Aorta (tissue), 5 donors: Measurements from ENCODE around the gene SYF2. TPM values are rescaled to one million over a fixed set of nuclear protein-coding genes. Genes with fewer than 3 reads are reported as not detected.
"Not testable (repeated sequence)": the region's sequence is repeated elsewhere in the genome, so short reads cannot be mapped to it uniquely, and the experiment has no call there.

ENCODE experiments used
- ATAC-seq: fragments of 200-7000 bp; cut with Tn5 transposase; one replicate; pipeline ENCODE4 v1.9.1; 2022; ENCODE audit warnings: moderate library complexity; ENCODE audit not compliant: low FRiP score
- DNase-seq, 2 donors: peaks; one replicate each; pipeline ENCODE4 v3.0.0-alpha.2; 2020
- H3K27ac ChIP-seq, 2 donors: one replicate each; pipeline ENCODE4 v1.5.1; 2013; ENCODE audit warnings: low read length in 2 of 2, mild to moderate bottlenecking in 2 of 2, moderate library complexity in 2 of 2, control low read depth in 1 of 2, inconsistent platforms in 1 of 2, low read depth in 1 of 2
- H3K27me3 ChIP-seq, 2 donors: one replicate each; pipeline ENCODE4 v1.6.1; 2013; ENCODE audit warnings: control low read depth in 1 of 2, low read length in 1 of 2, mild to moderate bottlenecking in 1 of 2, moderate library complexity in 1 of 2; ENCODE audit not compliant: insufficient read depth in 2 of 2, control insufficient read depth in 1 of 2
- H3K36me3 ChIP-seq, 2 donors: one replicate each; pipeline ENCODE4 v1.6.1; 2013; ENCODE audit warnings: control low read depth in 1 of 2, low read length in 1 of 2, mild to moderate bottlenecking in 1 of 2; ENCODE audit not compliant: insufficient read depth in 2 of 2, control insufficient read depth in 1 of 2
- H3K4me1 ChIP-seq, 2 donors: one replicate each; pipeline ENCODE4 v1.6.1; 2013; ENCODE audit warnings: low read length in 2 of 2, control low read depth in 1 of 2, mild to moderate bottlenecking in 1 of 2, moderate library complexity in 1 of 2; ENCODE audit not compliant: insufficient read depth in 2 of 2, control insufficient read depth in 1 of 2
- H3K4me3 ChIP-seq, 2 donors: one replicate each; pipeline ENCODE4 v1.5.1; 2013; ENCODE audit warnings: low read length in 2 of 2, control low read depth in 1 of 2, mild to moderate bottlenecking in 1 of 2
- H3K9me3 ChIP-seq: one replicate; pipeline ENCODE4 v1.6.1; 2013; ENCODE audit warnings: mild to moderate bottlenecking, low read length; ENCODE audit not compliant: control insufficient read depth
- WGBS, 2 donors: extraction: QIAGEN DNeasy Blood & Tissue Kit; methylation state at CpG; one replicate each; pipeline ENCODE4 v1.1.7; 2013; 5-methylcytosine and 5-hydroxymethylcytosine counted together
- intact Hi-C, 2 donors: fragments of 100-400 bp; cut with DNase I; formaldehyde crosslinking; loops; one replicate each; pipeline versions ENCODE4 v1.14.2 to v1.15.0; 2022
- long read RNA-seq, 2 donors: library from polyadenylated mRNA; unstranded; transcript quantifications; one replicate each; pipeline ENCODE4 v2.0.0, GENCODE V29; 2020 to 2021
- polyA plus RNA-seq, 2 donors: library from polyadenylated mRNA; stranded (reverse); fragments of 200-250 nt; gene quantifications; one replicate each; pipeline ENCODE4 v1.2.3, GENCODE V29; 2013
- total RNA-seq, 2 donors: library from RNA; stranded (reverse); fragmentation: NEBNext Ultra II Directional; extraction: Animal tissue kit (Norgen Biotek cat#: 25700); gene quantifications; one replicate each; pipeline ENCODE4 v1.2.1, GENCODE V29; 2021
- donor health status: healthy with polysubstance abuse.
- donor health status: Bipolar disorder and iron deficiency.
- donor health status: DM: no; HTN: no; CAD: no.
- donor health status: DM: no; HTN: no; CAD: no.
- donor health status: DM: yes; HTN: yes; CAD: no.

The SYF2 gene
- total RNA-seq: 10 to 100 TPM; 43.0 to 46.1 TPM
- polyA plus RNA-seq: 100 to 1,000 TPM; 103 to 142 TPM
- long read RNA-seq, donor 1, transcript SYF2-201 (7 exons, 1,345 nt): major isoform, 50 of 66 reads
- long read RNA-seq, donor 1, transcript SYF2-202 (6 exons, 926 nt): minor isoform, 5 of 66 reads
- long read RNA-seq, donor 1, partial matches to known transcripts: 9 of 66 reads
- long read RNA-seq, donor 1, other reads (novel, unspliced or antisense): 1 of 66 reads
- long read RNA-seq, donor 2, transcript SYF2-201 (7 exons, 1,345 nt): major isoform, 17 of 23 reads
- long read RNA-seq, donor 2, partial matches to known transcripts: 5 of 23 reads
- long read RNA-seq, donor 2, other reads (novel, unspliced or antisense): 0 of 23 reads

GRCh38 chr1:25232027-25232865 is at the start of gene SYF2:
SYF2 (minus strand) TSS chr1:25232502; CDS start chr1:25232467, 35 bp downstream.
- H3K27ac ChIP-seq: peak within 1 kb of the TSS; percentile 61 to 99
- H3K36me3 ChIP-seq: peaks cover 1 to 6% of the 10 kb centered on the region in 2 donors
- no peaks in the 10 kb centered on the region for H3K4me1 ChIP-seq
- peak; percentile 96 for DNase-seq
- intact Hi-C loops: loop anchor here in 1 of 2 donors (10.0 kb wide), 1 partner anchor 573 kb away; the partner anchor contains the start of gene SELENON
- no peaks in the 10 kb centered on the region for H3K27me3 ChIP-seq
- no peaks in the 10 kb centered on the region for H3K9me3 ChIP-seq
- WGBS, 2 donors: 0% methylated on average over 54 of the region's 54 CpGs
- ATAC-seq: peak; percentile 95
- H3K4me3 ChIP-seq: peak within 1 kb of the TSS; percentile 76 to 92

- not testable (repeated sequence) for H3K9me3 ChIP-seq, H3K4me3 ChIP-seq, DNase-seq, H3K27ac ChIP-seq, H3K27me3 ChIP-seq, H3K4me1 ChIP-seq, H3K36me3 ChIP-seq, ATAC-seq
- 85 to 86% methylated on average over 4 of the region's 5 CpGs for WGBS, 2 donors
- intact Hi-C loops: loop anchor here in 1 of 2 donors (10.0 kb wide), 1 partner anchor 125 kb away; no protein-coding TSS in a partner anchor
These were observed 47.4 kb upstream of the SYF2 start for GRCh38 chr1:25279693-25280111.

GRCh38 chr1:25278790-25279189 is 46.5 kb upstream of the SYF2 start:
- H3K36me3 ChIP-seq, H3K27ac ChIP-seq, H3K4me3 ChIP-seq, H3K27me3 ChIP-seq, ATAC-seq, H3K9me3 ChIP-seq, DNase-seq, intact Hi-C loops, H3K4me1 ChIP-seq: not testable (repeated sequence)
- WGBS, 2 donors: 57 to 64% methylated on average over 4 to 5 of the region's 8 CpGs

- H3K4me1 ChIP-seq, H3K36me3 ChIP-seq, intact Hi-C loops, H3K27me3 ChIP-seq, DNase-seq, H3K4me3 ChIP-seq, ATAC-seq, H3K27ac ChIP-seq, H3K9me3 ChIP-seq: not testable (repeated sequence)
- 40 to 66% methylated on average over 2 of the region's 2 CpGs for WGBS, 2 donors
These were observed 46.1 kb upstream of the SYF2 start for GRCh38 chr1:25278358-25278757.

GRCh38 chr1:25277295-25277694 is 45.0 kb upstream of the SYF2 start:
- H3K36me3 ChIP-seq, intact Hi-C loops, DNase-seq, H3K9me3 ChIP-seq, H3K4me3 ChIP-seq, H3K27me3 ChIP-seq, H3K27ac ChIP-seq, H3K4me1 ChIP-seq, ATAC-seq: not testable (repeated sequence)
- 60 to 61% methylated on average over 1 of the region's 1 CpG for WGBS, 2 donors

GRCh38 chr1:25275648-25276047 is 43.3 kb upstream of the SYF2 start:
- DNase-seq, ATAC-seq, H3K4me3 ChIP-seq, H3K4me1 ChIP-seq, H3K9me3 ChIP-seq, H3K27ac ChIP-seq, intact Hi-C loops, H3K36me3 ChIP-seq, H3K27me3 ChIP-seq: not testable (repeated sequence)
- 69 to 70% methylated on average over 4 of the region's 4 CpGs for WGBS, 2 donors

GRCh38 chr1:25272238-25272637 is 39.9 kb upstream of the SYF2 start, which contains the start of gene RHD:
RHD (plus strand) TSS chr1:25272509; CDS start chr1:25272548, 39 bp downstream.
- DNase-seq, H3K36me3 ChIP-seq, H3K27me3 ChIP-seq, intact Hi-C loops, H3K4me1 ChIP-seq, H3K27ac ChIP-seq, H3K9me3 ChIP-seq, H3K4me3 ChIP-seq, ATAC-seq: not testable (repeated sequence)
- WGBS, 2 donors: 84 to 86% methylated on average over 8 of the region's 8 CpGs

GRCh38 chr1:25268143-25268760 is 36.0 kb upstream of the SYF2 start:
- intact Hi-C loops, H3K27me3 ChIP-seq, H3K4me3 ChIP-seq, ATAC-seq, DNase-seq, H3K36me3 ChIP-seq, H3K27ac ChIP-seq, H3K4me1 ChIP-seq, H3K9me3 ChIP-seq: not testable (repeated sequence)
- 26 to 30% methylated on average over 14 of the region's 14 CpGs for WGBS, 2 donors
